Right ventricle myocardium superior (tissue), 1 donor: ENCODE measurements around the gene ABCA1. TPM values are rescaled to one million over a fixed set of nuclear protein-coding genes. Genes with fewer than 3 reads are reported as not detected.
"Not testable (repeated sequence)": the region's sequence is repeated elsewhere in the genome, so short reads cannot be mapped to it uniquely, and the experiment has no call there.

Experiments used
- ATAC-seq: fragments of 200-7000 bp; cut with Tn5 transposase; one replicate; pipeline ENCODE4 v1.9.1; 2020; ENCODE audit warnings: mild to moderate bottlenecking; ENCODE audit not compliant: poor library complexity
- DNase-seq: peaks from one replicate; pipeline ENCODE4 v3.0.0-alpha.2; 2020
- intact Hi-C: fragments of 100-400 bp; cut with DNase I; formaldehyde crosslinking; loops from one replicate; pipeline ENCODE4 v1.11.2; 2022
- total RNA-seq: library from RNA; stranded (reverse); fragmentation: NEBNext Ultra II Directional; extraction: Animal tissue kit (Norgen Biotek cat#: 25700); gene quantifications from one replicate; pipeline ENCODE4 v1.2.1, GENCODE V29; 2021
- donor health status: DM: no; HTN: yes; CAD: no; lungs with severe emphysema.

The ABCA1 gene
- total RNA-seq, 1 donor from 2014 or later = 12.1 TPM

- no peak for ATAC-seq
- no peak for DNase-seq
- intact Hi-C loops = no loop called here
These were observed 23.5 kb upstream of the ABCA1 start for GRCh38 chr9:104951487-104951886.

- DNase-seq = no peak
- no peak for ATAC-seq
- intact Hi-C loops = no loop called here
These were observed 22.9 kb upstream of the ABCA1 start for GRCh38 chr9:104950838-104951237.

GRCh38 chr9:104948277-104948676, 20.3 kb upstream of the ABCA1 start:
- no peak for DNase-seq
- no peak for ATAC-seq
- intact Hi-C loops = no loop called here

GRCh38 chr9:104944871-104945270, 16.9 kb upstream of the ABCA1 start:
- intact Hi-C loops = no loop called here
- DNase-seq (no peak), ATAC-seq (no peak)

- ATAC-seq (no peak), DNase-seq (no peak)
- intact Hi-C loops = no loop called here
These were observed 16.4 kb upstream of the ABCA1 start for GRCh38 chr9:104944356-104944755.

- no peak for DNase-seq
- no peak for ATAC-seq
- intact Hi-C loops = no loop called here
These were observed 13.6 kb upstream of the ABCA1 start for GRCh38 chr9:104941597-104941996.

GRCh38 chr9:104936291-104936690, 8.3 kb upstream of the ABCA1 start:
- intact Hi-C loops = no loop called here
- ATAC-seq (no peak), DNase-seq (no peak)

GRCh38 chr9:104935501-104935810, 7.5 kb upstream of the ABCA1 start:
- DNase-seq = peak; percentile 57
- intact Hi-C loops = not testable (repeated sequence)
- peak; percentile 75 for ATAC-seq

- DNase-seq = no peak
- peak; percentile 49 for ATAC-seq
- intact Hi-C loops = no loop called here
These were observed 6.9 kb upstream of the ABCA1 start for GRCh38 chr9:104934691-104935500.

- intact Hi-C loops, ATAC-seq, DNase-seq: not testable (repeated sequence)
These were observed 5.1 kb upstream of the ABCA1 start for GRCh38 chr9:104933091-104933490.

- intact Hi-C loops = no loop called here
- ATAC-seq = no peak
- no peak for DNase-seq
These were observed 3.3 kb upstream of the ABCA1 start for GRCh38 chr9:104931256-104931655.

- peak; percentile 68 for ATAC-seq
- intact Hi-C loops = loop anchor here (2.0 to 5.0 kb wide), 3 partner anchors 40 to 229 kb away; no protein-coding TSS in a partner anchor
- DNase-seq = peak; percentile 61
These were observed 591 bp downstream of the ABCA1 start for GRCh38 chr9:104927216-104927911.

GRCh38 chr9:104923740-104924139, 4.2 kb downstream of the ABCA1 start:
- intact Hi-C loops = no loop called here
- DNase-seq (no peak), ATAC-seq (no peak)

GRCh38 chr9:104923289-104923688, 4.7 kb downstream of the ABCA1 start:
- intact Hi-C loops = no loop called here
- ATAC-seq (no peak), DNase-seq (no peak)

- intact Hi-C loops, DNase-seq, ATAC-seq: not testable (repeated sequence)
These were observed 5.2 kb downstream of the ABCA1 start for GRCh38 chr9:104922748-104923147.

GRCh38 chr9:104921067-104921741, 6.8 kb downstream of the ABCA1 start:
- intact Hi-C loops = no loop called here

GRCh38 chr9:104915753-104916152, 12.2 kb downstream of the ABCA1 start:
- intact Hi-C loops = loop anchor here (10.0 kb wide), 1 partner anchor 51 kb away; no protein-coding TSS in a partner anchor
- ATAC-seq = peak; percentile 68
- no peak for DNase-seq

More at GRCh38 chr9:104921067-104921741, 6.8 kb downstream of the ABCA1 start:
- ATAC-seq (no peak), DNase-seq (no peak)

- intact Hi-C loops = loop anchor here (10.0 kb wide), 1 partner anchor 50 kb away; no protein-coding TSS in a partner anchor
- DNase-seq (peak; percentile 55), ATAC-seq (peak; percentile 89)
These were observed 12.9 kb downstream of the ABCA1 start for GRCh38 chr9:104915049-104915448.

GRCh38 chr9:104914466-104914865, 13.5 kb downstream of the ABCA1 start:
- ATAC-seq (no peak), DNase-seq (no peak)
- intact Hi-C loops = loop anchor here (10.0 kb wide), 1 partner anchor 50 kb away; no protein-coding TSS in a partner anchor
